ENCODE measurements around the gene LMBRD2.

- TF ChIP-seq SUZ12 (IDR thresholded peaks at IDR 0.05) (no peak), ELF4 (IDR thresholded peaks at IDR 0.05) (no peak), ARNT (IDR thresholded peaks at IDR 0.05) (no peak)
Observed at GRCh38 chr5:36073595-36074216, 78.0 kb downstream of the LMBRD2 start.
